ENCODE results near the gene CCDC88B. TPM values are rescaled to one million over a fixed set of nuclear protein-coding genes. Genes with fewer than 3 reads are reported as not detected.

The CCDC88B gene
- total RNA-seq, 2 donors from 2014 or later, result 14.2 to 15.2 TPM

DNA sequence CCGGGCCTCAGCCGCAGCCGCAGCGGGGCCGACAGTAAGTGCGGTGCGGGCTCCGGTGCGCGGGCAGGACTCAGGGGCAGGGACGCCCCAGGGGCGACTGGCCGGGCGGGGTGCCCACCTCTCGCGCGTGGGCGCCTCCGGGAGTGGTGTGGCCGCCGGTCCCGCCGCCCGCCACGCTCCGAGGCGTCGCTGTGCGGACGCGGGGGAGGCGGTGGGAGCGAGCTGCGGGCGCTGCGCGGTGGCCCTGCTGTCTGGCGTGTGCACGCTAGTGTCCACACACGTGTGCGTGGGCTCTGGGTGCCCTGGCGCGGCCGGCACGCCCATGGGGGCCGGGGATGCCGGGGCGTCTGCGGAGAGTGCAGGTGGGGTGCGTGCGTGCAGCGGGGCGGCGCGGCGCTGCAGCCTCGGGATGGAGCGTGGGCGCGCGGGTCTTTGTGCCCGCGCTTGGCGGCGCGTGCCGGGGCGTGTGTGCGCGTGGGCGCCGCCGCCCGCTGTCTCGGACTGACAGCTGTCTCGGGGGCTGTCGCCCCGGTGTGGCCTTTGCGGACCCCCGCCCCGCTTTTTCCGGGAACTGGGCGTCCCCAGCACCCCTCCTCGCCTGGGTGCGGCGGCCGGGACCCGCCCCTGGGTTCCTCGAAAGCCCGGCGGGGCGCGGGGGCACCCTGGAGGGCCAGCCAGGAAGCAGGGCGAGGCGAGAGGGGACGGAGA lies 48.1 kb upstream of the CCDC88B start:
- H3K27ac Mint-ChIP-seq, result no peak overlapping the region
- H3K27me3 Mint-ChIP-seq (ENCODE audit: insufficient read depth), result peaks cover 76% of the 10 kb centered on the region
- peaks cover 3% of the 10 kb centered on the region for H3K4me1 Mint-ChIP-seq

DNA sequence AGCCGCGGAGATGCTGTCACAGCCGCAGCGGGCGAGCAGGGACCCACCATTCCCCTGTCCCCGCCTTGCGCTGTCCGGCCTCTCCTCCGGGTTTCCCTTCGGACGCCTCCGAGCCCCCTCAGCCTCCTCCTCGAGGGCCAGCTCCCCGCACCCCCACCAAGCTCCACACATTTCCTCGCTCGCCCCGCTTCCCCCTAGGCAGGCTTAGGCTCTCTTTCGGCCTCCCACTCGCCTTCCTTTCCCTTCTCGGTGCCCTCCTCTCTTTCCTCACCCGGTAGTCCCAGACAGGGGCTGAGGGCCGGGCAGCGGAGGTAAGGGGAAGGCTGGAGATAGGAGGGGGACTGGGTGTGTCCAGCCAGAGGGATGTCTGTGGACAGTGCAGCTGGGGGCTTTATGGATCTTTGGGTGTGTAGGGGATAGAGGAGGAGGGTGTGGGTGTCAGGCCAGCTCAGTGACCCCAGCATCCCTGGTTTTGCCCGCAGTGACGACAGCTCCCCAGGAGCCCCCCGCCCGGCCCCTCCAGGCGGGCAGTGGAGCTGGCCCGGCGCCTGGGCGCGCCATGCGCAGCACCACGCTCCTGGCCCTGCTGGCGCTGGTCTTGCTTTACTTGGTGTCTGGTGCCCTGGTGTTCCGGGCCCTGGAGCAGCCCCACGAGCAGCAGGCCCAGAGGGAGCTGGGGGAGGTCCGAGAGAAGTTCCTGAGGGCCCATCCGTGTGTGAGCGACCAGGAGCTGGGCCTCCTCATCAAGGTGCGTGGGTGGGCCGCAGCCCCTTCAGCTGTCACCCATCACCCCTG lies 47.3 kb upstream of the CCDC88B start:
- no peak overlapping the region for H3K27ac Mint-ChIP-seq
- 46 to 59% methylated on average over 17 to 39 of the region's 42 CpGs for WGBS, 2 experiments (ENCODE audit: insufficient coverage in 1 of 2, insufficient read length in 1 of 2)
- Histone ChIP-seq H3K4me1 (ENCODE audit: control insufficient read depth, insufficient read depth, low read length) (no peaks in the 10 kb centered on the region), H3K27ac (ENCODE audit: low read depth, low read length) (no peak overlapping the region), H3K4me3 (ENCODE audit: low read length) (no peak overlapping the region), H3K9ac (ENCODE audit: extremely low read depth, low read length, poor library complexity, severe bottlenecking) (no peak overlapping the region), H3K27me3 (ENCODE audit: control insufficient read depth, insufficient read depth, low read length, poor library complexity, severe bottlenecking) (peaks cover 84% of the 10 kb centered on the region), H3K36me3 (ENCODE audit: control insufficient read depth, insufficient read depth, low read length) (no peaks in the 10 kb centered on the region), H3K9me3 (ENCODE audit: control insufficient read depth, low read length) (no peaks in the 10 kb centered on the region)
- TF ChIP-seq, protein P1, sequence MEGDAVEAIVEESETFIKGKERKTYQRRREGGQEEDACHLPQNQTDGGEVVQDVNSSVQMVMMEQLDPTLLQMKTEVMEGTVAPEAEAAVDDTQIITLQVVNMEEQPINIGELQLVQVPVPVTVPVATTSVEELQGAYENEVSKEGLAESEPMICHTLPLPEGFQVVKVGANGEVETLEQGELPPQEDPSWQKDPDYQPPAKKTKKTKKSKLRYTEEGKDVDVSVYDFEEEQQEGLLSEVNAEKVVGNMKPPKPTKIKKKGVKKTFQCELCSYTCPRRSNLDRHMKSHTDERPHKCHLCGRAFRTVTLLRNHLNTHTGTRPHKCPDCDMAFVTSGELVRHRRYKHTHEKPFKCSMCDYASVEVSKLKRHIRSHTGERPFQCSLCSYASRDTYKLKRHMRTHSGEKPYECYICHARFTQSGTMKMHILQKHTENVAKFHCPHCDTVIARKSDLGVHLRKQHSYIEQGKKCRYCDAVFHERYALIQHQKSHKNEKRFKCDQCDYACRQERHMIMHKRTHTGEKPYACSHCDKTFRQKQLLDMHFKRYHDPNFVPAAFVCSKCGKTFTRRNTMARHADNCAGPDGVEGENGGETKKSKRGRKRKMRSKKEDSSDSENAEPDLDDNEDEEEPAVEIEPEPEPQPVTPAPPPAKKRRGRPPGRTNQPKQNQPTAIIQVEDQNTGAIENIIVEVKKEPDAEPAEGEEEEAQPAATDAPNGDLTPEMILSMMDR (conservative IDR thresholded peaks at IDR 0.05), result no peak
- H3K36me3 Mint-ChIP-seq (ENCODE audit: low read depth), result peaks cover 5% of the 10 kb centered on the region
- peaks cover 84% of the 10 kb centered on the region for H3K27me3 Mint-ChIP-seq (ENCODE audit: insufficient read depth)
- no peak for DNase-seq
- H3K4me1 Mint-ChIP-seq, result peaks cover 3% of the 10 kb centered on the region
- peak overlapping the region; percentile 40 for H3K4me3 Mint-ChIP-seq
- H3K9me3 Mint-ChIP-seq, result no peaks in the 10 kb centered on the region

More for the DNA sequence above, 48.1 kb upstream of the CCDC88B start:
- peak overlapping the region; percentile 40 for H3K4me3 Mint-ChIP-seq
- Histone ChIP-seq H3K4me3 (ENCODE audit: low read length) (no peak overlapping the region), H3K36me3 (ENCODE audit: control insufficient read depth, insufficient read depth, low read length) (no peaks in the 10 kb centered on the region), H3K27ac (ENCODE audit: low read depth, low read length) (no peak overlapping the region), H3K4me1 (ENCODE audit: control insufficient read depth, insufficient read depth, low read length) (no peaks in the 10 kb centered on the region), H3K9ac (ENCODE audit: extremely low read depth, low read length, poor library complexity, severe bottlenecking) (no peak overlapping the region), H3K9me3 (ENCODE audit: control insufficient read depth, low read length) (no peaks in the 10 kb centered on the region), H3K27me3 (ENCODE audit: control insufficient read depth, insufficient read depth, low read length, poor library complexity, severe bottlenecking) (peaks cover 77% of the 10 kb centered on the region)
- TF ChIP-seq, protein P1 (conservative IDR thresholded peaks at IDR 0.05), result no peak
- 2 to 3% methylated on average over 44 to 96 of the region's 96 CpGs for WGBS, 2 experiments (ENCODE audit: insufficient coverage in 1 of 2, insufficient read length in 1 of 2)
- peaks cover 5% of the 10 kb centered on the region for H3K36me3 Mint-ChIP-seq (ENCODE audit: low read depth)
- H3K9me3 Mint-ChIP-seq, result no peaks in the 10 kb centered on the region
- DNase-seq, result no peak

DNA sequence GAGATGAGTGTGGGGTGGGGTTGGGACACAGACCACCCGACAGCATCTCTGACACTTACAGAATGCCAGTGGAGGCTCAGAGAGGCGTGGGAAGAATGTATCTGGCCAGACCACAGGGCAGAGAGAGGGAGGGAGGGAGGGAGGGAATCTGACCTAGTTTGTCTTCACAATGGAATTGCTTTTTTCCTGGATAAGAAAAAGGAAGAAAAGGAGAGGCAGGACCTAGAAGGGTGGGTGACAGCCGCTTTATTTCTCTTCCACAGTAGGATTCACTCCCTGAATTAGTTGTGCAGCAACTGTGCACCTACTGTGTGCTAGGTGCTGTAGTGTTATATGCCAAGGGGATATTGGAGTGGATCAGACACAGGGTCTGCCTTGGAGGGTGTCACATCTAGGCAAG lies 45.2 kb upstream of the CCDC88B start:
- Mint-ChIP-seq H3K9me3 (no peaks in the 10 kb centered on the region), H3K36me3 (ENCODE audit: low read depth) (no peaks in the 10 kb centered on the region), H3K4me3 (no peak overlapping the region), H3K4me1 (peaks cover 3% of the 10 kb centered on the region), H3K27ac (no peak overlapping the region), H3K27me3 (ENCODE audit: insufficient read depth) (peaks cover 92% of the 10 kb centered on the region)
- H3K36me3 ChIP-seq (ENCODE audit: control insufficient read depth, insufficient read depth, low read length), result no peaks in the 10 kb centered on the region
- H3K27me3 ChIP-seq (ENCODE audit: control insufficient read depth, insufficient read depth, low read length, poor library complexity, severe bottlenecking), result peaks cover 100% of the 10 kb centered on the region
- DNase-seq, result no peak
- H3K9ac ChIP-seq (ENCODE audit: extremely low read depth, low read length, poor library complexity, severe bottlenecking), result no peak overlapping the region
- no peak overlapping the region for H3K27ac ChIP-seq (ENCODE audit: low read depth, low read length)
- no peaks in the 10 kb centered on the region for H3K4me1 ChIP-seq (ENCODE audit: control insufficient read depth, insufficient read depth, low read length)
- TF ChIP-seq, protein P1 (conservative IDR thresholded peaks at IDR 0.05), result no peak
- no peak overlapping the region for H3K4me3 ChIP-seq (ENCODE audit: low read length)
- 57 to 66% methylated on average over 1 to 3 of the region's 3 CpGs for WGBS, 2 experiments (ENCODE audit: insufficient coverage in 1 of 2, insufficient read length in 1 of 2)
- H3K9me3 ChIP-seq (ENCODE audit: control insufficient read depth, low read length), result no peaks in the 10 kb centered on the region

All from endodermal cell (in vitro differentiated cells).